Suprapubic skin (tissue), 4 donors: ENCODE measurements around the gene SMCO4. TPM values are rescaled to one million over a fixed set of nuclear protein-coding genes. Genes with fewer than 3 reads are reported as not detected.
A peak's percentile ranks its signal among the peaks of the same experiment; 100 is the strongest.

Source experiments
- DNase-seq, 2 donors: peaks; one replicate each; pipeline ENCODE4 v3.0.0-alpha.2; 2019; ENCODE audit warnings: low spot score in 2 of 2
- H3K27ac ChIP-seq: fragments of 200-600 bp; sonication (generic); one replicate; pipeline ENCODE4 v1.5.1; 2019
- H3K27me3 ChIP-seq: fragments of 200-600 bp; sonication (generic); one replicate; pipeline ENCODE4 v1.5.1; 2019
- H3K36me3 ChIP-seq: fragments of 200-600 bp; sonication (generic); one replicate; pipeline ENCODE4 v1.5.1; 2019
- H3K4me1 ChIP-seq: fragments of 200-600 bp; sonication (generic); one replicate; pipeline ENCODE4 v1.5.1; 2019
- H3K4me3 ChIP-seq: fragments of 200-600 bp; sonication (generic); one replicate; pipeline ENCODE4 v1.5.1; 2019; ENCODE audit warnings: mild to moderate bottlenecking
- H3K9me3 ChIP-seq: fragments of 200-600 bp; sonication (generic); one replicate; pipeline ENCODE4 v1.5.1; 2019
- EP300 ChIP-seq: sonication (generic); formaldehyde crosslinking; IDR thresholded peaks from one replicate; pipeline ENCODE4 v1.6.1; 2017; ENCODE audit warnings: antibody characterized with exemption
- POLR2A ChIP-seq, 2 donors: fragments of 450-650 bp; IDR thresholded peaks; one replicate each; pipeline ENCODE4 v1.6.1; 2017; ENCODE audit warnings: antibody characterized with exemption in 2 of 2, mild to moderate bottlenecking in 2 of 2, moderate library complexity in 2 of 2
- POLR2AphosphoS5 ChIP-seq, 3 donors: sonication (generic); formaldehyde crosslinking; IDR thresholded peaks; one replicate each; pipeline ENCODE4 v1.6.1; 2017; ENCODE audit warnings: antibody characterized with exemption in 3 of 3
- WGBS: methylation state at CpG from one replicate; pipeline ENCODE4 v1.1.5; 2018; 5-methylcytosine and 5-hydroxymethylcytosine counted together
- total RNA-seq, 4 donors: library from RNA; depleted of rRNA; stranded (reverse); fragments of >200 nt; gene quantifications; one replicate each; pipeline ENCODE4 v1.1.0, GENCODE V29; 2016
- TF ChIP-seq, protein P1 (sequence below), 2 donors: fragments of 200-600 bp in 1 of 2; fragments of 450-650 bp in 1 of 2; sonication (generic) in 1 of 2; IDR thresholded peaks; one replicate each; pipeline ENCODE4 v1.5.1; 2016 to 2019; ENCODE audit warnings: antibody characterized with exemption in 2 of 2, mild to moderate bottlenecking in 1 of 2, moderate library complexity in 1 of 2

Gene SMCO4
- total RNA-seq, 4 donors from 2014 or later: 12.1 to 53.1 (median 26.9) TPM

DNA sequence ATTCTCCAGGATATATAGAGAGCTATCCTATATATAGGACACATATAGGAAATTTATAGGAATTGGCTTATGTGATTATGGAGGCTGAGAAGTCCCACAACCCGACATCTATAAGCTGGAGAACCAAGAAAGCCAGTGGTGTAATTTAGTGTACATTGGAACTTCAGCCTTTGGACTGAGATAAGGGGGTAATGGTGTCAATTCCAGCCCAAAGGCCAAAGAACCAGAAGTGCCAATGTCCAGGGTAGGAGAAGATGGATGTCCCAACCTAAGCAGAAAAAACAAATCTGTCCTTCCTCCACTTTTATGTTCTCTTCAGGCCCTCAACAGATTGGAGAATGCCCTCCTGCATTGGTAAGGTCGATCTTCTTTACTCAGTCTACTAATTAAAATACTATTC lies 25.5 kb upstream of the SMCO4 start:
- TF ChIP-seq EP300 (no peak), POLR2A (IDR thresholded peaks at IDR 0.05) (no peak), POLR2AphosphoS5 (IDR thresholded peaks at IDR 0.05) (no peak)
- TF ChIP-seq, protein P1, sequence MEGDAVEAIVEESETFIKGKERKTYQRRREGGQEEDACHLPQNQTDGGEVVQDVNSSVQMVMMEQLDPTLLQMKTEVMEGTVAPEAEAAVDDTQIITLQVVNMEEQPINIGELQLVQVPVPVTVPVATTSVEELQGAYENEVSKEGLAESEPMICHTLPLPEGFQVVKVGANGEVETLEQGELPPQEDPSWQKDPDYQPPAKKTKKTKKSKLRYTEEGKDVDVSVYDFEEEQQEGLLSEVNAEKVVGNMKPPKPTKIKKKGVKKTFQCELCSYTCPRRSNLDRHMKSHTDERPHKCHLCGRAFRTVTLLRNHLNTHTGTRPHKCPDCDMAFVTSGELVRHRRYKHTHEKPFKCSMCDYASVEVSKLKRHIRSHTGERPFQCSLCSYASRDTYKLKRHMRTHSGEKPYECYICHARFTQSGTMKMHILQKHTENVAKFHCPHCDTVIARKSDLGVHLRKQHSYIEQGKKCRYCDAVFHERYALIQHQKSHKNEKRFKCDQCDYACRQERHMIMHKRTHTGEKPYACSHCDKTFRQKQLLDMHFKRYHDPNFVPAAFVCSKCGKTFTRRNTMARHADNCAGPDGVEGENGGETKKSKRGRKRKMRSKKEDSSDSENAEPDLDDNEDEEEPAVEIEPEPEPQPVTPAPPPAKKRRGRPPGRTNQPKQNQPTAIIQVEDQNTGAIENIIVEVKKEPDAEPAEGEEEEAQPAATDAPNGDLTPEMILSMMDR (IDR thresholded peaks at IDR 0.05): no peak
- Histone ChIP-seq H3K9me3 (no peaks in the 10 kb centered on the region), H3K4me1 (peaks cover 6% of the 10 kb centered on the region), H3K27me3 (no peaks in the 10 kb centered on the region), H3K4me3 (no peak overlapping the region), H3K27ac (no peak overlapping the region), H3K36me3 (no peaks in the 10 kb centered on the region)
- no peak for DNase-seq
- WGBS: 83% methylated on average over 2 of the region's 2 CpGs

DNA sequence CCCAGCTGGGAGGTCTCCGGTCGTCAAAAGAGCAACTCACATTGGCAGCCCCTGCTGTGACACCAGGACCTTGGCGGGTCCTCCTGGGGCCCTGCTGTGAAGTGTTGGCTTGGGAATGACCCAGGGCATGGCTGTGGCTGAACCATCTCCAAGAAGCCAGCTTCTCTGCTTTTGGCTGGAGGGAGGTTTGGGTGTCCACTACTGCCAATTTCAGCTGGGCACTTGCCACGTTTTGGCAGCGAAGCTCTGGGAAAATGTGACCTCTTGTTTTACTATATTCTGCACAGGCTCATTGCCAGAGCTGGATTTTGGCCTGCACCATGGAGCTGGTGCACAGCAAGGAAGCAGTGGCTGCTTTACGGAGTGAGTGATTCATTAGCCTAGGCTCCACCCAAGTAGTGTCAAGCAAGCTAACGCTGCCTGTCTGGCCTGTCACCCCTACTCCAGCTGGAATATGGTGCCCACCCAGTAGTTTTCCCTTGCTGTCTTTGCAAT lies 24.3 kb upstream of the SMCO4 start:
- peak in 1 of 2 donors; percentile 65 for DNase-seq
- no peak overlapping the region for H3K27ac ChIP-seq

GRCh38 chr11:93564895-93565294 lies 21.7 kb upstream of the SMCO4 start:
- Histone ChIP-seq H3K36me3 (no peaks in the 10 kb centered on the region), H3K9me3 (no peaks in the 10 kb centered on the region), H3K4me3 (no peak overlapping the region), H3K4me1 (peaks cover 6% of the 10 kb centered on the region), H3K27me3 (no peaks in the 10 kb centered on the region), H3K27ac (no peak overlapping the region)
- TF ChIP-seq POLR2AphosphoS5 (IDR thresholded peaks at IDR 0.05) (no peak), EP300 (no peak), POLR2A (IDR thresholded peaks at IDR 0.05) (no peak)
- TF ChIP-seq, protein P1 (IDR thresholded peaks at IDR 0.05): no peak
- WGBS: 42% methylated on average over 3 of the region's 3 CpGs
- no peak for DNase-seq

More for the DNA sequence above, 24.3 kb upstream of the SMCO4 start:
- H3K36me3 ChIP-seq: no peaks in the 10 kb centered on the region
- WGBS: 19% methylated on average over 7 of the region's 7 CpGs
- no peaks in the 10 kb centered on the region for H3K9me3 ChIP-seq
- TF ChIP-seq POLR2A (IDR thresholded peaks at IDR 0.05) (no peak), EP300 (no peak), POLR2AphosphoS5 (IDR thresholded peaks at IDR 0.05) (no peak)
- TF ChIP-seq, protein P1 (IDR thresholded peaks at IDR 0.05): no peak
- peaks cover 6% of the 10 kb centered on the region for H3K4me1 ChIP-seq
- H3K4me3 ChIP-seq: no peak overlapping the region
- no peaks in the 10 kb centered on the region for H3K27me3 ChIP-seq

DNA sequence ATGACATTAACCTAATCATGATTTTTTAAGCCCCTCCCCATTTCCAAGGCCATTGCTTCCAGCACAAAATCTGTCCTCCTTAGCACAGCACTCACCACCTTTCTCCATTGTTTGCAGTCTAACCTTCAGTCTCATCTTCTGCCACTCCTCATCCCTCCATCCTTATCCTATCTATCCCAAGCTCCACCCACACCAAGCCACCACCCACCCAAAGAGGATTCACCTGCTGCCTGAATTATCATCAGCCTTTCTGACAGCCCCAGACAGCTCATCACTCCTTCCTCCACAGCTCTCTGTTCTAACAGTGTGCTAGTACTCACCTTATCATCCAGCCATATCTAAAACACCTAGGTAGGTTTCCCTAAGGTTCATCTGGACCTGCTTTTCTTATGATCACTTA lies 20.7 kb upstream of the SMCO4 start:
- no peak overlapping the region for H3K27ac ChIP-seq
- no peaks in the 10 kb centered on the region for H3K27me3 ChIP-seq
- peaks cover 6% of the 10 kb centered on the region for H3K4me1 ChIP-seq
- H3K9me3 ChIP-seq: no peaks in the 10 kb centered on the region
- H3K4me3 ChIP-seq: no peak overlapping the region
- DNase-seq: no peak
- TF ChIP-seq, protein P1 (IDR thresholded peaks at IDR 0.05): no peak
- no peak for TF ChIP-seq POLR2A (IDR thresholded peaks at IDR 0.05)
- no peak for TF ChIP-seq POLR2AphosphoS5 (IDR thresholded peaks at IDR 0.05)
- no peak for TF ChIP-seq EP300
- no peaks in the 10 kb centered on the region for H3K36me3 ChIP-seq

GRCh38 chr11:93560199-93560932 lies 17.2 kb upstream of the SMCO4 start:
- 57% methylated on average over 3 of the region's 3 CpGs for WGBS

More at GRCh38 chr11:93560199-93560932, 17.2 kb upstream of the SMCO4 start:
- Histone ChIP-seq H3K27me3 (no peaks in the 10 kb centered on the region), H3K27ac (no peak overlapping the region), H3K4me1 (no peaks in the 10 kb centered on the region), H3K4me3 (no peak overlapping the region), H3K9me3 (no peaks in the 10 kb centered on the region), H3K36me3 (no peaks in the 10 kb centered on the region)
- no peak for DNase-seq
- TF ChIP-seq EP300: no peak
- TF ChIP-seq, protein P1 (IDR thresholded peaks at IDR 0.05): no peak
- TF ChIP-seq POLR2A (IDR thresholded peaks at IDR 0.05): no peak
- TF ChIP-seq POLR2AphosphoS5 (IDR thresholded peaks at IDR 0.05): no peak
